Measurements from ENCODE around the gene CLIP1. TPM values are rescaled to one million over a fixed set of nuclear protein-coding genes. Genes with fewer than 3 reads are reported as not detected.
"Not testable (repeated sequence)": the region's sequence is repeated elsewhere in the genome, so short reads cannot be mapped to it uniquely, and the experiment has no call there.

Gene CLIP1
- total RNA-seq, 4 donors from 2014 or later, result 78.7 to 147 (median 118) TPM

GRCh38 chr12:122454739-122455138 lies 32.3 kb upstream of the CLIP1 start:
- DNase-seq, result no peak
- TF ChIP-seq POLR2A (IDR thresholded peaks at IDR 0.05) (no peak), CTCF (IDR thresholded peaks at IDR 0.05) (no peak)
- Histone ChIP-seq H3K9me3 (no peaks in the 10 kb centered on the region), H3K4me1 (peaks cover 8 to 38% (median 16%) of the 10 kb centered on the region in 3 donors), H3K27me3 (no peaks in the 10 kb centered on the region), H3K4me3 (no peak overlapping the region), H3K36me3 (no peaks in the 10 kb centered on the region), H3K27ac (no peak overlapping the region)
- intact Hi-C loops (cut with DNase I), result no loop called here
- 45 to 67% methylated on average over 6 of the region's 6 CpGs for WGBS, 2 donors

- intact Hi-C loops (cut with DNase I), result no loop called here
- 50 to 55% methylated on average over 7 to 12 of the region's 12 CpGs for WGBS, 2 donors
- DNase-seq, result no peak
These were observed 31.8 kb upstream of the CLIP1 start for GRCh38 chr12:122454250-122454721.

GRCh38 chr12:122452701-122453285 lies 30.3 kb upstream of the CLIP1 start:
- WGBS, 2 donors, result 60 to 67% methylated on average over 10 to 11 of the region's 11 CpGs
- Histone ChIP-seq H3K36me3 (no peaks in the 10 kb centered on the region), H3K4me1 (peaks cover 8 to 48% (median 16%) of the 10 kb centered on the region in 3 donors), H3K9me3 (no peaks in the 10 kb centered on the region), H3K27me3 (no peaks in the 10 kb centered on the region), H3K27ac (peak overlapping the region; percentile 22 to 55 (median 45)), H3K4me3 (no peak overlapping the region)
- no peak for TF ChIP-seq CTCF (IDR thresholded peaks at IDR 0.05)
- TF ChIP-seq POLR2A (IDR thresholded peaks at IDR 0.05), result no peak
- DNase-seq, result no peak
- intact Hi-C loops (cut with DNase I), result no loop called here

More at GRCh38 chr12:122454250-122454721, 31.8 kb upstream of the CLIP1 start:
- no peak overlapping the region for H3K4me3 ChIP-seq
- H3K36me3 ChIP-seq, result no peaks in the 10 kb centered on the region
- H3K4me1 ChIP-seq, result peaks cover 8 to 43% (median 16%) of the 10 kb centered on the region in 3 donors
- H3K27ac ChIP-seq, result peak overlapping the region in 3 of 4 donors; percentile 52 to 64 (median 58)
- H3K27me3 ChIP-seq, result no peaks in the 10 kb centered on the region
- TF ChIP-seq CTCF (IDR thresholded peaks at IDR 0.05), result no peak
- TF ChIP-seq POLR2A (IDR thresholded peaks at IDR 0.05), result no peak
- no peaks in the 10 kb centered on the region for H3K9me3 ChIP-seq

- 50 to 63% methylated on average over 1 to 2 of the region's 2 CpGs for WGBS, 2 donors
These were observed 26.8 kb upstream of the CLIP1 start for GRCh38 chr12:122449317-122449716.

GRCh38 chr12:122447825-122448224 lies 25.4 kb upstream of the CLIP1 start:
- DNase-seq; H3K27me3 ChIP-seq; intact Hi-C loops (cut with DNase I); H3K27ac ChIP-seq; H3K9me3 ChIP-seq; H3K36me3 ChIP-seq; H3K4me3 ChIP-seq: not testable (repeated sequence)
- WGBS, 2 donors, result 89 to 93% methylated on average over 3 of the region's 3 CpGs
- peaks cover 0 to 24% (median 4%) of the 10 kb centered on the region in 3 donors for H3K4me1 ChIP-seq

More at GRCh38 chr12:122449317-122449716, 26.8 kb upstream of the CLIP1 start:
- H3K9me3 ChIP-seq, result no peaks in the 10 kb centered on the region
- no peaks in the 10 kb centered on the region for H3K36me3 ChIP-seq
- H3K27me3 ChIP-seq, result no peaks in the 10 kb centered on the region
- TF ChIP-seq POLR2A (IDR thresholded peaks at IDR 0.05) (no peak), CTCF (IDR thresholded peaks at IDR 0.05) (peak in 2 of 6 experiments; percentile 21 to 41)
- DNase-seq, result no peak
- peaks cover 8 to 39% (median 14%) of the 10 kb centered on the region in 3 donors for H3K4me1 ChIP-seq
- H3K27ac ChIP-seq, result peak overlapping the region in 3 of 4 donors; percentile 34 to 70 (median 59)
- intact Hi-C loops (cut with DNase I), result no loop called here
- no peak overlapping the region for H3K4me3 ChIP-seq

GRCh38 chr12:122446390-122446789 lies 23.9 kb upstream of the CLIP1 start:
- H3K27me3 ChIP-seq; H3K9me3 ChIP-seq; DNase-seq; intact Hi-C loops (cut with DNase I); H3K4me3 ChIP-seq; H3K36me3 ChIP-seq: not testable (repeated sequence)
- Histone ChIP-seq H3K27ac (peak overlapping the region in 1 of 4 donors; percentile 4), H3K4me1 (peaks cover 0 to 16% (median 0%) of the 10 kb centered on the region in 3 donors)
- WGBS, 2 donors, result 62 to 69% methylated on average over 6 of the region's 6 CpGs

- H3K4me3 ChIP-seq; intact Hi-C loops (cut with DNase I); H3K9me3 ChIP-seq; H3K4me1 ChIP-seq; H3K27me3 ChIP-seq; H3K36me3 ChIP-seq; H3K27ac ChIP-seq; DNase-seq: not testable (repeated sequence)
- 70 to 83% methylated on average over 4 to 5 of the region's 5 CpGs for WGBS, 2 donors
These were observed 21.6 kb upstream of the CLIP1 start for GRCh38 chr12:122444071-122444470.

Measured in esophagus squamous epithelium (tissue), 5 donors.